HFFc6 (cell line): ENCODE measurements around the gene FYN. TPM values are rescaled to one million over a fixed set of nuclear protein-coding genes. Genes with fewer than 3 reads are reported as not detected.

Experiments used
- DNase-seq: peaks from one replicate; pipeline ENCODE4 v3.0.0-alpha.2; 2018
- H3K27ac Mint-ChIP-seq: 2 replicates; pipeline ENCODE4 v1.8.0; 2020; ENCODE audit warnings: mild to moderate bottlenecking, mixed read lengths
- H3K27me3 Mint-ChIP-seq: 2 replicates; pipeline ENCODE4 v1.8.0; 2021; ENCODE audit warnings: mild to moderate bottlenecking, moderate library complexity, mixed read lengths; ENCODE audit not compliant: insufficient read depth
- H3K36me3 Mint-ChIP-seq: 2 replicates; pipeline ENCODE4 v1.8.0; 2021; ENCODE audit warnings: low read depth, mixed read lengths
- H3K4me1 Mint-ChIP-seq: 2 replicates; pipeline ENCODE4 v1.8.0; 2020; ENCODE audit warnings: low read depth, mixed read lengths
- H3K4me3 Mint-ChIP-seq: 2 replicates; pipeline ENCODE4 v1.8.0; 2020; ENCODE audit warnings: mild to moderate bottlenecking, moderate library complexity, mixed read lengths
- H3K9me3 Mint-ChIP-seq: 2 replicates; pipeline ENCODE4 v1.8.0; 2020; ENCODE audit warnings: mild to moderate bottlenecking, mixed read lengths
- CTCF ChIP-seq: fragments of 200-600 bp; sonication (generic); IDR thresholded peaks from 2 replicates; pipeline ENCODE4 v1.5.0; 2021; ENCODE audit warnings: antibody characterized with exemption, mild to moderate bottlenecking
- total RNA-seq, 6 experiments: library from RNA; stranded (reverse); fragmentation: NEBNext Ultra II Directional; extraction: Animal tissue kit (Norgen Biotek cat#: 25700); gene quantifications; 2 replicates in 1 of 6; 3 replicates in 5 of 6; pipeline ENCODE4 v1.2.3, GENCODE V29; 2021

The FYN gene
- total RNA-seq, 6 experiments from 2014 or later = 41.5 to 59.9 (median 49.7) TPM

GRCh38 chr6:111858347-111858746, 14.9 kb downstream of the FYN start:
- Mint-ChIP-seq H3K4me3 (no peak overlapping the region), H3K9me3 (no peaks in the 10 kb centered on the region), H3K36me3 (no peaks in the 10 kb centered on the region), H3K27ac (no peak overlapping the region), H3K4me1 (peaks cover under 1% of the 10 kb centered on the region), H3K27me3 (no peaks in the 10 kb centered on the region)
- DNase-seq = no peak
- no peak for TF ChIP-seq CTCF

GRCh38 chr6:111857674-111858337, 15.4 kb downstream of the FYN start:
- Mint-ChIP-seq H3K27me3 (no peaks in the 10 kb centered on the region), H3K9me3 (no peaks in the 10 kb centered on the region), H3K27ac (no peak overlapping the region), H3K4me1 (peaks cover 5% of the 10 kb centered on the region), H3K4me3 (no peak overlapping the region), H3K36me3 (no peaks in the 10 kb centered on the region)
- DNase-seq = no peak
- no peak for TF ChIP-seq CTCF

- TF ChIP-seq CTCF = no peak
- no peak for DNase-seq
- H3K36me3 Mint-ChIP-seq = no peaks in the 10 kb centered on the region
- no peak overlapping the region for H3K4me3 Mint-ChIP-seq
- H3K27me3 Mint-ChIP-seq = peaks cover 3% of the 10 kb centered on the region
- H3K27ac Mint-ChIP-seq = no peak overlapping the region
- no peaks in the 10 kb centered on the region for H3K9me3 Mint-ChIP-seq
- H3K4me1 Mint-ChIP-seq = peaks cover 17% of the 10 kb centered on the region
These were observed 17.5 kb downstream of the FYN start for GRCh38 chr6:111855753-111856152.

- H3K9me3 Mint-ChIP-seq = no peaks in the 10 kb centered on the region
- DNase-seq = no peak
- no peak for TF ChIP-seq CTCF
- no peaks in the 10 kb centered on the region for H3K36me3 Mint-ChIP-seq
- no peak overlapping the region for H3K27ac Mint-ChIP-seq
- H3K4me1 Mint-ChIP-seq = peaks cover 17% of the 10 kb centered on the region
- H3K4me3 Mint-ChIP-seq = no peak overlapping the region
- H3K27me3 Mint-ChIP-seq = peaks cover 3% of the 10 kb centered on the region
These were observed 18.6 kb downstream of the FYN start for GRCh38 chr6:111854683-111855082.

- Mint-ChIP-seq H3K4me1 (peaks cover 24% of the 10 kb centered on the region), H3K27me3 (peaks cover 3% of the 10 kb centered on the region), H3K4me3 (no peak overlapping the region), H3K9me3 (no peaks in the 10 kb centered on the region), H3K36me3 (no peaks in the 10 kb centered on the region), H3K27ac (no peak overlapping the region)
- peak; percentile 63 for DNase-seq
- TF ChIP-seq CTCF = no peak
These were observed 20.5 kb downstream of the FYN start for GRCh38 chr6:111852725-111853124.
